Erythroblast (primary cell): ENCODE results near the gene CCDC112.
"Not testable (repeated sequence)": the region's sequence is repeated elsewhere in the genome, so short reads cannot be mapped to it uniquely, and the experiment has no call there.

Source experiments
- DNase-seq, 2 experiments: peaks; one replicate each; lab custom pipeline; 2025; lab: John Stamatoyannopoulos, UW
- GATA1 ChIP-seq: IDR thresholded peaks from 2 replicates; pipeline ENCODE4 v1.6.1; 2011; ENCODE audit warnings: low read depth, mild to moderate bottlenecking, control low read depth, low read length, moderate library complexity
- POLR2A ChIP-seq: IDR thresholded peaks from 2 replicates; pipeline ENCODE4 v1.6.1; 2011; ENCODE audit warnings: mild to moderate bottlenecking, low read length

The CCDC112 gene

GRCh38 chr5:115262321-115263077 is 34.0 kb downstream of the CCDC112 start, which contains the start of gene PGGT1B:
Gene PGGT1B (minus strand): TSS chr5:115262877. CDS start chr5:115262851, 26 bp downstream.
- no peak for TF ChIP-seq GATA1
- peak; percentile 80 for TF ChIP-seq POLR2A
- DNase-seq, result peak; percentile 68 to 69

- TF ChIP-seq GATA1 (no peak), POLR2A (no peak)
- peak; percentile 58 to 65 for DNase-seq
These were observed 34.5 kb downstream of the CCDC112 start for GRCh38 chr5:115262011-115262320.

GRCh38 chr5:115260248-115260647 is 36.2 kb downstream of the CCDC112 start:
- TF ChIP-seq POLR2A, result no peak
- TF ChIP-seq GATA1, result no peak
- no peak for DNase-seq

DNA sequence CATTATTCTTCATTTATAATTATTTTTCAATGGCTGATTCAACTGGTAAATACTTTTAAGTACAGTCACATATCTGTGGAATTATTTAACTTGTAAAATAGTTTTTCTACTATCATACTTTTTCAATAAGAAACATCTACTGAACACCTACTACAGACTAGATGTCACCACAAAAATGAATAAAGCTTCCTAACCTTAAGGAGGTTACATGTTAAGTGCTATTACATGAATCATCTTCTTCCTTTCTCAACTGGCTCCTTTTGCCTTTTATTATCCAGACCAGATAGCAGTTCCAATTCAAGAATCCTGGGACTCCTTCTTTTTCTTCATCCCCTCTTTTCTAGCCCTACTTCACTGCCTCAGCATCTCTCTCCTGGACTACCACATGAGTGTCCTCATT is 38.5 kb downstream of the CCDC112 start:
- no peak for DNase-seq
- TF ChIP-seq GATA1 (no peak), POLR2A (no peak)

- not testable (repeated sequence) for DNase-seq
These were observed 47.1 kb downstream of the CCDC112 start for GRCh38 chr5:115249379-115249778.

- TF ChIP-seq POLR2A, result no peak
- no peak for TF ChIP-seq GATA1
- DNase-seq, result peak; percentile 46 to 61
These were observed 50.0 kb downstream of the CCDC112 start for GRCh38 chr5:115246361-115246991.

- no peak for DNase-seq
- TF ChIP-seq GATA1 (no peak), POLR2A (no peak)
These were observed 53.0 kb downstream of the CCDC112 start for GRCh38 chr5:115243412-115243811.

DNA sequence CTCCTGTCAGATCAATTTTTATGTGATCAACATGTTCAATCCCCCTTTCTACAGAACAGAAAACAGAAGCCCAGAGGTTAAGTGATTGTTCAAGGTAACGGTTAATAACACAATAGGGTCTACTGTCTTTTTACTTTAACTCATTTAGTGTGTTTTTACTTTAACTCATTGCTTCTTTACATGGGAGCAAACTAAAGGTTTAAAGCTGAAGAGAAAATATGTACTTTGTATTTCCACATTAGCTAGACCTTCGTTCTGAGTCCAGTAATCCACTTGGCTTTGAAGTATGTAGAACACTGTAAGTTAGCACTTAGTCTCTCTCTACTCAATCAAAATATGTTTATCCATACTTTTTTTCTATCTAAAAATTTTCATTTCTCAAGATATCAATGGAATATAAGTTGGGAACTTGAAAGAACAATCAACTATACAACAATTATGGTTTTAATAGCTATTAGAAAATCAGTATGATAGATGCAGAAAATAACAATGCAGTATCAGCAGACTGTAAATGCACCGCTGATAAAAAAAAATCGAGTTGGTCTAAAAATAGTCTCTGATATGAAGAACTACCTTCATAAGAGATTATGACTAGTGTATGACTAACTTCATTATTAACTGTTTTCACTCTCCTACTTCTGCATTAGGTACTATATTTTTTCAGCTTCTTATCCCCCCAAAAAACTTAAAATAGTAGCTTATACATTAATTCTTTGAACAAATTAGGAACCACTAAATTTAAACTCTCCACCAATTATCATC is 54.4 kb downstream of the CCDC112 start:
- no peak for DNase-seq
- no peak for TF ChIP-seq POLR2A
- TF ChIP-seq GATA1, result no peak

GRCh38 chr5:115237066-115237465 is 59.4 kb downstream of the CCDC112 start:
- no peak for DNase-seq
- no peak for TF ChIP-seq POLR2A
- no peak for TF ChIP-seq GATA1

DNA sequence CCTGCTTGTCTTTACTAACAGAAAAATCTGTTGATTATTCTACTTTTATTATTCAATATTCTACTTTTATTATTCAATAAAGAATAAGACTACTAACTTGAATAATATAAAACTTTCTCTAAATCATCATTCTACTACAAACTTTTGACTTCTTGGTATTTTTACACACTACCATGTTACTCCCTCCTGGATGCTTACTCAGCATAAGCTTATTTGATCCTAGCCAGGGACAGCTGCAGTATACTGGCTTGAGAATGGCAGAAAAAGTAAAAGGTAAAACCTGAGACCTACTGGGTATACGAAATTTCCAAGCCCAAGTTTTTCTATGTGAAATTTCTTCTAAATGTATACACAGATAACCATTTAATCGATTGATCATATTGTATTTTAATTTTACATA is 59.9 kb downstream of the CCDC112 start:
- no peak for DNase-seq
- TF ChIP-seq GATA1, result no peak
- TF ChIP-seq POLR2A, result no peak

- DNase-seq, result no peak
- no peak for TF ChIP-seq POLR2A
- TF ChIP-seq GATA1, result no peak
These were observed 64.9 kb downstream of the CCDC112 start for GRCh38 chr5:115231598-115231997.

- no peak for DNase-seq
- TF ChIP-seq POLR2A (no peak), GATA1 (no peak)
These were observed 66.8 kb downstream of the CCDC112 start for GRCh38 chr5:115229606-115230005.

DNA sequence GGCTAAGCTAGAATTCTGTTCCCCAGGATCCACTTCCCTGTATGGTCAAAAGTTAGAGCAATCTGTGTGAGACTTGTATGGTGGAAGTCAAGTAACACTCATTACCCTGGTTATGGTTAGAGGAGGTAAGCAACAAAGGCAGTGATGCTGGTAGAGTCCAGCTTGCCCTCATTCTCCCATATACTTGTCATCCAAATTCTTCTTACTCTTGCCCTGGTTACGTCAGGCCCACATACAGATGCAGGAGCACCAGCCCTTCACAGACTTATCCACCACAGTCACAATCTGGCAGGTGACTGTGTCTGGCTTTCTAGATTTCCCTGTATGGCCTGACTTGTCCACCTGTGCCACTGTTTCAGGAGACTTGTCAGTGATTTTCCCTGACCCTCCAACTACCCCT is 69.2 kb downstream of the CCDC112 start:
- DNase-seq, result no peak
- no peak for TF ChIP-seq GATA1
- TF ChIP-seq POLR2A, result no peak
